SU-DHL-6 (cell line): ENCODE results near the gene CACNA1B.

ENCODE experiments used
- H2AFZ ChIP-seq: fragments of 200-600 bp; sonication (generic); 2 replicates; pipeline ENCODE4 v1.6.1; 2014; ENCODE audit warnings: low read depth, mild to moderate bottlenecking, moderate library complexity, mixed read lengths, antibody characterized with exemption, low read length; ENCODE audit not compliant: severe bottlenecking
- H3F3A ChIP-seq: fragments of 200-600 bp; shearing (Covaris generic); 2 replicates; pipeline ENCODE4 v1.6.0; 2016; ENCODE audit warnings: antibody characterized with exemption, mild to moderate bottlenecking; ENCODE audit not compliant: insufficient read depth
- H3K27ac ChIP-seq: fragments of 200-600 bp; sonication (generic); 2 replicates; pipeline ENCODE4 v1.5.1; 2016; ENCODE audit warnings: low read depth, mild to moderate bottlenecking, low read length, moderate library complexity, mixed read lengths
- H3K27me3 ChIP-seq: fragments of 200-600 bp; sonication (generic), shearing (Covaris generic); 2 replicates; pipeline ENCODE4 v1.6.0; 2014; ENCODE audit warnings: mild to moderate bottlenecking, low read length
- H3K36me3 ChIP-seq: fragments of 200-600 bp; sonication (generic); 2 replicates; pipeline ENCODE4 v1.6.1; 2014; ENCODE audit warnings: mild to moderate bottlenecking, low read length, mixed read lengths
- H3K4me2 ChIP-seq: fragments of 300-600, 200-600 bp; shearing (Covaris generic), sonication (generic); 2 replicates; pipeline ENCODE4 v1.6.0; 2014; ENCODE audit warnings: low read length, low read depth, mild to moderate bottlenecking; ENCODE audit not compliant: poor library complexity, severe bottlenecking
- H3K4me3 ChIP-seq: fragments of 200-600 bp; sonication (generic); 2 replicates; pipeline ENCODE4 v1.5.1; 2014; ENCODE audit warnings: antibody characterized with exemption, low read length, mild to moderate bottlenecking, mixed read lengths; ENCODE audit not compliant: insufficient read depth, poor library complexity, severe bottlenecking
- H3K79me2 ChIP-seq: fragments of 200-600 bp; sonication (generic); 2 replicates; pipeline ENCODE4 v1.6.1; 2014; ENCODE audit warnings: mild to moderate bottlenecking, low read length, moderate library complexity; ENCODE audit not compliant: insufficient read depth
- H3K9ac ChIP-seq: fragments of 200-600 bp; sonication (generic); 2 replicates; pipeline ENCODE4 v1.7.0; 2014; ENCODE audit warnings: mild to moderate bottlenecking, low read length
- H3K9me2 ChIP-seq: fragments of 200-600 bp; sonication (generic); replicated peaks from 2 replicates; pipeline ENCODE4 v1.6.1; 2014; ENCODE audit warnings: low read length; ENCODE audit not compliant: insufficient read depth
- H3K9me3 ChIP-seq: fragments of 200-600 bp; sonication (generic); 2 replicates; pipeline ENCODE4 v1.6.1; 2014; ENCODE audit warnings: low read length, mixed read lengths; ENCODE audit not compliant: insufficient read depth
- H4K20me1 ChIP-seq: fragments of 200-600 bp; sonication (generic); 2 replicates; pipeline ENCODE4 v1.6.1; 2014; ENCODE audit warnings: low read depth, mild to moderate bottlenecking, antibody characterized with exemption, low read length, moderate library complexity, mixed read lengths
- EZH2phosphoT487 ChIP-seq: fragments of 200-600 bp; sonication (generic), shearing (Covaris generic); conservative IDR thresholded peaks from 2 replicates; pipeline ENCODE4 v1.6.1; 2018; ENCODE audit warnings: mild to moderate bottlenecking, antibody characterized with exemption, low read length, moderate library complexity, mixed read lengths
- TF ChIP-seq, protein P1 (sequence below): fragments of 200-600 bp; sonication (generic); IDR thresholded peaks from one replicate; pipeline ENCODE4 v1.5.1; 2017; ENCODE audit warnings: antibody characterized with exemption, mild to moderate bottlenecking, low read length, moderate library complexity; ENCODE audit not compliant: insufficient read depth, poor library complexity, severe bottlenecking

CACNA1B gene

DNA sequence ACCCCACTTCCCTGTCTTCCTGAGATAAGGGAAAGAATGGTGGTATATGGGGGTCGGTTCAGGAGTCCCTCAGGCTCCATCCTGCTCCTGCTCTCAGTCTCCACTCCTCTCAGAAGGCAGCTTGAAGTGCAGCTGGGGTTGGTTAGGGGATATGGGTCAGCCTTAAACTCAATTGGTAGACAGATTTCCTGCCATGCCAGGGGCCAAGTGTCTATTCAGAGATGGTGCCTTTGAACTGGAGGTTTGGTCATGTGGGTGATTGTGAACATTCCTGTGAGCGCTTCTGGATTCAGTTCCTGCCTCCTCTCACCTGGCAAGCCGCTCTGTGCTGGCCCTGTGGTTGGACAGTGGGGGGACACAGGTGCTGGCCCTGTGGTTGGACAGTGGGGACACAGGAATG lies 35.1 kb downstream of the CACNA1B start:
- H4K20me1 ChIP-seq, result no peaks in the 10 kb centered on the region
- H3K4me3 ChIP-seq, result no peak overlapping the region
- no peak overlapping the region for H3K9ac ChIP-seq
- H3K4me2 ChIP-seq, result no peak overlapping the region
- TF ChIP-seq, protein P1, sequence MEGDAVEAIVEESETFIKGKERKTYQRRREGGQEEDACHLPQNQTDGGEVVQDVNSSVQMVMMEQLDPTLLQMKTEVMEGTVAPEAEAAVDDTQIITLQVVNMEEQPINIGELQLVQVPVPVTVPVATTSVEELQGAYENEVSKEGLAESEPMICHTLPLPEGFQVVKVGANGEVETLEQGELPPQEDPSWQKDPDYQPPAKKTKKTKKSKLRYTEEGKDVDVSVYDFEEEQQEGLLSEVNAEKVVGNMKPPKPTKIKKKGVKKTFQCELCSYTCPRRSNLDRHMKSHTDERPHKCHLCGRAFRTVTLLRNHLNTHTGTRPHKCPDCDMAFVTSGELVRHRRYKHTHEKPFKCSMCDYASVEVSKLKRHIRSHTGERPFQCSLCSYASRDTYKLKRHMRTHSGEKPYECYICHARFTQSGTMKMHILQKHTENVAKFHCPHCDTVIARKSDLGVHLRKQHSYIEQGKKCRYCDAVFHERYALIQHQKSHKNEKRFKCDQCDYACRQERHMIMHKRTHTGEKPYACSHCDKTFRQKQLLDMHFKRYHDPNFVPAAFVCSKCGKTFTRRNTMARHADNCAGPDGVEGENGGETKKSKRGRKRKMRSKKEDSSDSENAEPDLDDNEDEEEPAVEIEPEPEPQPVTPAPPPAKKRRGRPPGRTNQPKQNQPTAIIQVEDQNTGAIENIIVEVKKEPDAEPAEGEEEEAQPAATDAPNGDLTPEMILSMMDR, result no peak
- no peak for TF ChIP-seq EZH2phosphoT487
- no peaks in the 10 kb centered on the region for H3F3A ChIP-seq
- no peaks in the 10 kb centered on the region for H3K36me3 ChIP-seq
- no peaks in the 10 kb centered on the region for H3K9me3 ChIP-seq
- no peaks in the 10 kb centered on the region for H3K9me2 ChIP-seq
- no peak overlapping the region for H3K27ac ChIP-seq
- H2AFZ ChIP-seq, result no peak overlapping the region
- H3K27me3 ChIP-seq, result no peaks in the 10 kb centered on the region
- no peaks in the 10 kb centered on the region for H3K79me2 ChIP-seq

DNA sequence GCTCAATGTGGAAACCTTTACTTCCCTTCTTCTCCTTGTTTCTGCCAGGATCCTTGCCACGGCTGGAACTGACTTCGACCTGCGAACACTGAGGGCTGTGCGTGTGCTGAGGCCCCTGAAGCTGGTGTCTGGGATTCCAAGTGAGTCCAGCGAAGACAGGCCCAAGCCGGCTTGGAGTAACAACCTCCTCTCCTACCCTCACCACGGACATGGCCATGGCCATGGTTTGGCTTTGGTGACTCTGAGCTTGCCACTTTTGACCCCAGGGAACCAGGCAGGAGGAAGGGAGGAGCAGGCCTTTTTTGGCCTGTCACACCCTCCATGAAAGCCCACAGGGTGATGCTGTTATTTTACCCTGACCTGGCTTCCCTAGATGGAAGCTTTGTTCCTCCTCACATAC lies 35.5 kb downstream of the CACNA1B start:
- H3K4me2 ChIP-seq, result no peak overlapping the region
- no peaks in the 10 kb centered on the region for H3K79me2 ChIP-seq
- no peak overlapping the region for H2AFZ ChIP-seq
- no peak overlapping the region for H3K27ac ChIP-seq
- H4K20me1 ChIP-seq, result no peaks in the 10 kb centered on the region
- no peaks in the 10 kb centered on the region for H3K9me2 ChIP-seq
- no peaks in the 10 kb centered on the region for H3K36me3 ChIP-seq
- H3K4me3 ChIP-seq, result no peak overlapping the region
- no peak for TF ChIP-seq EZH2phosphoT487
- TF ChIP-seq, protein P1, result no peak
- H3K9ac ChIP-seq, result no peak overlapping the region
- no peaks in the 10 kb centered on the region for H3K9me3 ChIP-seq
- H3F3A ChIP-seq, result no peaks in the 10 kb centered on the region
- H3K27me3 ChIP-seq, result no peaks in the 10 kb centered on the region

GRCh38 chr9:137913771-137914767 lies 36.5 kb downstream of the CACNA1B start:
- Histone ChIP-seq H3K79me2 (no peaks in the 10 kb centered on the region), H3K27ac (no peak overlapping the region), H4K20me1 (no peaks in the 10 kb centered on the region), H3K9me2 (no peaks in the 10 kb centered on the region), H3K4me3 (no peak overlapping the region), H3K9me3 (no peaks in the 10 kb centered on the region), H2AFZ (no peak overlapping the region), H3F3A (no peaks in the 10 kb centered on the region), H3K36me3 (no peaks in the 10 kb centered on the region), H3K4me2 (no peak overlapping the region), H3K9ac (no peak overlapping the region), H3K27me3 (no peaks in the 10 kb centered on the region)
- TF ChIP-seq, protein P1, result no peak
- no peak for TF ChIP-seq EZH2phosphoT487
